HG03442 (cell line): ENCODE results near the gene PATJ.
A peak's percentile ranks its signal among the peaks of the same experiment; 100 is the strongest.
"Not testable (repeated sequence)": the region's sequence is repeated elsewhere in the genome, so short reads cannot be mapped to it uniquely, and the experiment has no call there.

Experiments
- ATAC-seq: cut with Tn5 transposase; IDR thresholded peaks from one replicate; pipeline ENCODE4 v1.9.1; 2021; ENCODE audit warnings: mild to moderate bottlenecking, moderate library complexity; ENCODE audit not compliant: unreplicated experiment

Gene PATJ, protein sequence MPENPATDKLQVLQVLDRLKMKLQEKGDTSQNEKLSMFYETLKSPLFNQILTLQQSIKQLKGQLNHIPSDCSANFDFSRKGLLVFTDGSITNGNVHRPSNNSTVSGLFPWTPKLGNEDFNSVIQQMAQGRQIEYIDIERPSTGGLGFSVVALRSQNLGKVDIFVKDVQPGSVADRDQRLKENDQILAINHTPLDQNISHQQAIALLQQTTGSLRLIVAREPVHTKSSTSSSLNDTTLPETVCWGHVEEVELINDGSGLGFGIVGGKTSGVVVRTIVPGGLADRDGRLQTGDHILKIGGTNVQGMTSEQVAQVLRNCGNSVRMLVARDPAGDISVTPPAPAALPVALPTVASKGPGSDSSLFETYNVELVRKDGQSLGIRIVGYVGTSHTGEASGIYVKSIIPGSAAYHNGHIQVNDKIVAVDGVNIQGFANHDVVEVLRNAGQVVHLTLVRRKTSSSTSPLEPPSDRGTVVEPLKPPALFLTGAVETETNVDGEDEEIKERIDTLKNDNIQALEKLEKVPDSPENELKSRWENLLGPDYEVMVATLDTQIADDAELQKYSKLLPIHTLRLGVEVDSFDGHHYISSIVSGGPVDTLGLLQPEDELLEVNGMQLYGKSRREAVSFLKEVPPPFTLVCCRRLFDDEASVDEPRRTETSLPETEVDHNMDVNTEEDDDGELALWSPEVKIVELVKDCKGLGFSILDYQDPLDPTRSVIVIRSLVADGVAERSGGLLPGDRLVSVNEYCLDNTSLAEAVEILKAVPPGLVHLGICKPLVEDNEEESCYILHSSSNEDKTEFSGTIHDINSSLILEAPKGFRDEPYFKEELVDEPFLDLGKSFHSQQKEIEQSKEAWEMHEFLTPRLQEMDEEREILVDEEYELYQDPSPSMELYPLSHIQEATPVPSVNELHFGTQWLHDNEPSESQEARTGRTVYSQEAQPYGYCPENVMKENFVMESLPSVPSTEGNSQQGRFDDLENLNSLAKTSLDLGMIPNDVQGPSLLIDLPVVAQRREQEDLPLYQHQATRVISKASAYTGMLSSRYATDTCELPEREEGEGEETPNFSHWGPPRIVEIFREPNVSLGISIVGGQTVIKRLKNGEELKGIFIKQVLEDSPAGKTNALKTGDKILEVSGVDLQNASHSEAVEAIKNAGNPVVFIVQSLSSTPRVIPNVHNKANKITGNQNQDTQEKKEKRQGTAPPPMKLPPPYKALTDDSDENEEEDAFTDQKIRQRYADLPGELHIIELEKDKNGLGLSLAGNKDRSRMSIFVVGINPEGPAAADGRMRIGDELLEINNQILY (N-terminal part only)

DNA sequence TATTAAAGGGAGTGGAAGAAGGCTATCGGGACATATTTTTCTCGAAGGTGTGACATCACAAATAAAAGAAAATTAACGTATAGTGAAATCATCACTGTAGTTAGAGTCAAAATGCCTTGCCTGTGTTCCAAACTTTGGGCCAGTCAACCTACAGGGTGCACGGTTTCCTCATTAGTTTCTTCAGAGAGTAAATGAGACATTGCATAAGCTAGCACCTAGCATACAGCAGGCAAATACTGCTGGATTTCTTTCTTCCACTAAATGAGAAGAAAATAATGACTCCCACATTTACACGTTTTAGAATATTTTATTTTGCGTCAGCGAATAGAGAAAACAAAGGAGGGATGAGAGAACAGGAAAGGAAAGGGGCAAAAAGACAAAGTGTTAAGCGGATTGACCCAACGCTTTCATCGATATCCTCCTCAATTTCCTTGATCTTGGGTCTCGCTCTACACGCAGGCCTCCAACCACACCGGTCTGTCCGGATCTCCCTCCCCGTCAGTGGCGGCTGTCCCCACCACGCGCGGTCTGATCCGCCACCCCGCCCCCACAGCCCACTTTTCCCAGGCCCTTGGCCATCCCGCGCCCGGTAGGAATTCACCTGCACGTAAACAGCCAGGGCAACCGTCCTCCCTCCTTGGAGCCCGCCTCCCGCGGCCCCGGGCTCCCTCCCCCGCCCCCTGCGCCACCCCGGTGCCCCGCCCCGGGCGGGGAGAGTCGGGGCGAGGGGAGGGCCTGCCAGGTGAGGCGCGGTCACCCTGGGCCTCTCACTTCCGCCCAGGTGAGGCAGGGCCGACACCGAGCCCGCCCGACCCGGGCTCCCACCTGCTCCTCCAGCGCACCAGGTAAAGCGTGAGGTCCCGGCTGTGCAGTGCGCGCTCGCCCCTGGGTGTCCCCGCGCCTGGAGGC lies at the start of gene PATJ:
PATJ (plus strand) TSS at position 770 of the 909 bp plus-strand sequence. CDS start 20,413 bp downstream, outside the sequence.
- peak; percentile 80 for ATAC-seq

DNA sequence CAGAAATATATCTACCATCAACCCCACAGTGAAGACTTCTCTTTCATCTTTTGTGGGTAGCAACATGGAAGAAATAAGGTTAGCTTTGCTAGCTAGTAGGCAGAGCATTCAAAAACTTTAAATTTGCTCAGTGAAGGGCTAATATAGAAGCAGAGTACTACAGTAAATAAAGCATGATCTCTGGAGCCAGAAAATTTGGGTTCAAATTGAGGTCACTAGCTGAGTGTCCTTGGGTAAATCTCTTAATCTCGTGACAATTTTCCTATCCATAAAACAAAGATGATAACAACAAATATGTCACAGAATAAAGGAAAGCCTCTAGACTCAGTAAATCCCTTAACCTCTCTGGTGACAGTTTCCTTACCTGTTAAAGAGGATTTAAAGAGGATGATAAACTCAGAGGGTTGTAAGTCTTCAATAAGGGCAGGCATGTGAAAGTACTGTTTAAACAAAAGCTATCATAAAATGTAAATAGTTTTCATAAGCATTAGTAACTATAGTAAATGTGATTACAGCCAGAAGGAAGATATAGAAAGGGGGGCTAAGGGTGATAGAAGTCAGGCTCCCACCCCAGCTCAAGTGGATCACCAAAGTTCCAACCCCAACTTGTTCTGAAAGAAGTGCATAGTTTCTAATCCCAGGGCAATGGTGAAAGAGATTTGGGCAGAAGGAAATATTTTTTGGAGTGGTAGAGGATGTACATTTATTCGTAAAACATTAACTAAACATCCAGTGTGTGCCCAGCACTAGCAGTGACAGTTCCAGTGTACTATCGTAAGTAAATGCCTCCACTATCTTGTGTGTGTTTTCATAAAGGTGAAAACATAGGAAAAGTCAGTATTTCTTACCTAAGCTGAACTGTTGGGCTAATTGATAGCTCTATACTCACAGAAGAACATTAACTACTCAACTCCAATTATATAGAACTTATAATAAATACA lies 42.1 kb upstream of the PATJ start:
- ATAC-seq = no peak

DNA sequence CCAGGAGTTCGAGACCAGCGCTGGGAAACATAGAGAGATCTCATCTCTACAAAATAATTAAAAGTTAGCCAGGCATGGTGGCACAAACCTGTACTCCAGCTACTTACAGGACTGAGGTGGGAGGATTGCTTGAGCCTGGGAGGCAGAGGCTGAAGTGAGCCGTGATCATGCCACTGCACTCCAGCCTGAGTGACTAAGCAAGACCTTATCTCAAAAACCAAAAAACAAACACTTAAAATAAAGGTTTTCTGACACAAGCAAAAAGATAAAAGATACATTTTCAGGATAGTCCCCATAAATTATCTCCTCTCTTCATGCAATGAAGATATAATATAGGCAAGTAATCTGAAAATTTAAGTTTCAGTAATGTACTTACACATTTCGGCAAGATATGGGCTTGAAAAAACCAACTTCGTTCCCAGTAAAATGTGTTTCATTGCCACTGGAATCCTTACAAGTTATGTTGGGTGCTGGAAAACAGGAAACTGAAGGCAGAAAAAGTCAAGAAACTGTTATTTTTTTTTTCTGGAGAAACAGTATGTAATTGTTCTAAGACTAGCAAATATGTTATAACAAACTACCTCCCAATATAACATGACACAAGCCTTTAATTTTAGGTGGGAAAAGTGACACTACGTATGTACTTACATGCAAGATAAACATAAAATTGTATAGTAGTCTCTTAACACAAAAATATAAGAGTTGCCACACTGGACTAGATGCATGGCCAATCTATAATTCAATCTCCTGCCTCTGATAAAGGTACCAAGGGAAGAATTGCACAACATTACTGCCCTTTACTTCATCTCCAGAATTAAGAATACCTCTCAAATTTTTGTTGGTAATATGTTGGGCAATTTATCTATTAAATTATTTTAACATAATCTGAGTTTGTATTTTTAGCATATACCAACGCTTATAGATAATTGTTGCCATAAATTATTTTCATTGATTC lies 33.0 kb upstream of the PATJ start:
- no peak for ATAC-seq

DNA sequence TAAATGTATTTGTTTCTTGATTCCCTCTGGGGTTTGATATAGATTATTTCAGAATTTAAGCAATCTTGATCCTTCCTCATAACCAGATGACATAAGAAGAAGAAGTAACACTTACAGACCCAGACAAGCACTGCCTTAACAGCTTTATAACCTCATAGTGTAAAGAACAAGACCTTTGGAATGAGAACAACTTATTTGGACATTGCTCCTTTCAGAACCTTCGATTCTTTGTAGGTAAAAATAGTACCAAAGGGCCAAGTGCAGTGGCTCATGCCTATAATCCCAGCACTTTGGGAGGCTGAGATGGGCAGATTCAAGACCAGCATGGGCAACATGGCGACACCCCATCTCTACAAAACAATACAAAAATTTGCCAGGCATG lies 32.4 kb upstream of the PATJ start:
- no peak for ATAC-seq

DNA sequence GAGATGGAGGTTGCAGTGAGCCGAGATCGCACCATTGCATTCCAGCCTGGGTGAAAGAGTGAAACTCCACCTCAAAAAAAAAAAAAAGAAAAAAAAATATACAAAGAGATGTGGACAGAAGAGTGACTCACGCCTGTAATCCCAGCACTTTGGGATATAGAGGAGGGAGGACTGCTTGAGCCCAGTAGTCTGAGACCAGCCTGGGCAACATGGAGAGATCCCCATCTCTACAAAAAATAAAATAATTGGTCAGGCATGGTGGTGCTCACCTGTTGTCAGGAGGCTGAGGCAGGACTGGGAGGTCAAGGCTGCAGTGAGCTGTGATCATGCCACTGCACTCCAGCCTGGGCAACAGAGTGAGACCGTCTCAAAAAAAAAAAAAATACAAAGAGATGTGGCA lies 31.0 kb upstream of the PATJ start:
- ATAC-seq = not testable (repeated sequence)

DNA sequence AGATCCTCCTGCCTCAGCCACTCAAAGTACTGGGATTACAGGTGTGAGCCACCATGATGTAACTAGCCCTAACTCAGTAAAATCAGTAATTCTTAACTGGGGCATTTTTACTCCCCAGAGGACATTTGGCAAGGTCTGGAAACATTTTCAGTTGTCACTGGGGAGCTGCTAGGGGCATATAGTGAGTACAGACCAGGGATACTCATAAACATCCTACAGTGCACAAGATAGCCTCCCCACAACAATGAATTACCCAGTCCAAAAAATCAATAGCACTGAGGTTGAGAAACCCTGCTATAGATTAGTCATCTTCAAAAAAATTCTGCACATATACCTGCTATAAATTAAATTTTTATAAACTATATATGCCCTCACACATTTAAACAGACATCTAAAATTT lies 30.3 kb upstream of the PATJ start:
- ATAC-seq = no peak

DNA sequence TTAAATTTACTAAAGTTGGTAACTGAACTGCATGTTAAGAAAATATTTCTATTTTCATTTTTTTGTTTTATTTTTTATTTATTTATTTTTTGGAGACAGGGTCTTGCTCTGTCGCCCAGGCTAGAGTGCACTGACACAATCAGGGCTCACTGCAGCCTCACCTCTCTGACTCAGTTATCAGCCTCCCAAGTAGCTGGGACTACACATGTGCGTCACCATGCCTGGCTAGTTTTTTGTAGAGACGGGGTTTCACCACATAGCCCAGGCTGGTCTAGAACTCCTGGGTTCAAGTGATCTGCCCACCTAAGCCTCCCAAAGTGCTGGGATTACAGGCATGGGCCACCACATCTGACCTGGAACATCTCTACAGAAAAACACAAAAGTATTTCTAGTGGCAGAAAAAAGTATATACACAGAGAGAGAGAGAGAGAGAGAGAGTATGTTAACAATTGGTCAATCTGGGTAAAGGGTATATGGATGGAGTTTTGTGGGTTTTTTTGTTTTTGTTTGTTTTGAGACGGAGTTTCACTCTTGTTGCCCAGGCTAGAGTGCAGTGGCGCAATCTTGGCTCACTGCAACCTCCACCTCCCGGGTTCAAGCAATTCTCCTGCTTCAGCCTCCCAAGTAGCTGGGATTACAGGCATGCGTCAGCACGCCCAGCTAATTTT lies 23.1 kb upstream of the PATJ start:
- not testable (repeated sequence) for ATAC-seq

DNA sequence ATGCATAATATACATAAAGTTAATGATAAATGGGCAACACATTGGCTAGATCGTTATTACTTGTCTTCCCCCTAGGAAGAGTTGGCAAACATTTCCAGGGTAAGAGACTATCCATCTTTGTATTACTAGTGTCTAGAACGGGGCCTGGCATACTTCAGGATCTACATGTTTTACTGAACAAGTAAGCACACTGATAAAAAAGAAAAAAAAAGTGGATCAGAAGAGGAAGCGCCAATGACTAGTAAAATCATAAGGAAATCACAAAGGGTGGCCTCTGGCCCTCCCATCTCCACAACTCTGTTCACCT lies 17.8 kb upstream of the PATJ start:
- ATAC-seq = no peak

DNA sequence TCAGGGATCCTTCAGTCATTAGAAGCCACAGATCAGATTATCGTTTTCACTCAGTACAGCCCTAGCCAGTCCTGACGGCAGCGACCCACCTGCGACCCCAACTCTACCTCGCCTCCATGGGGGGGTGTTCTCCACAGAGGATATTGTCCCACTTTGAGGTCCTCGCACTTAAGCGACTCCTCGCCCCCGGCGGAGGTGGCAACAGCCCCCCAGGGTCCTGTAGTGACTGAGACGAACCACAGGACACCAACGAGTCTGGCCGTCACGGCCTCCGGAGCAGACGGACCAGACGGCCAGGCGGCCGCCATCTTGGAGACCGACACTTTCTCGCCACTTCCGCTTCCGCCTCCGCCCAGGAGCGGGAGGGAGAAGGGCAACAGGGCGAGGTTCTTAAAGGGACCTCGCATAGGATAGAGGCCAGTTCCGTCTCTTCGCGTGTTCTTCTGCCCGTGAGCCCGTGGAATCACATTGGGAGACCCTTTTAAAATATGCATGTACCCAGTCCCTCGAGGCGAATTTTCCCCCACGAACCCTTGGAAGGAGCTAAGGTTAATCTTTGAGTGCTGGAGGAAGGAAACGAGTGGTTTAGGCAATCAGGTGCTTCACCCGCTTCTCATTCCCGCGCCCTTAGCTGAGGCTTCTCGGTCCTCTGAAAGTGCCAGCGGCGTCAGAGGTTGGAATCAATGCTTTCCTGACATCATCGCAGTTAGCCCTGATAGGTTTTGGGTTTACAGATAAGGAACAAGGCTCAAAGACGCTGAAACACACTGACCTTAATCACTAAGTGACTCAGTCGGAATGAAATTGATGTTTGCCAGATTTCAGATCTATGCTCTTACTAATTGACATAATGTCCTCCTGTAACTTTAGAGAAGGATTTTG lies 17.2 kb upstream of the PATJ start, which contains the start of gene TM2D1:
TM2D1 (minus strand) TSS at position 329 of the 882 bp plus-strand sequence; CDS start at position 308, 21 bp downstream.
- peak; percentile 99 for ATAC-seq

DNA sequence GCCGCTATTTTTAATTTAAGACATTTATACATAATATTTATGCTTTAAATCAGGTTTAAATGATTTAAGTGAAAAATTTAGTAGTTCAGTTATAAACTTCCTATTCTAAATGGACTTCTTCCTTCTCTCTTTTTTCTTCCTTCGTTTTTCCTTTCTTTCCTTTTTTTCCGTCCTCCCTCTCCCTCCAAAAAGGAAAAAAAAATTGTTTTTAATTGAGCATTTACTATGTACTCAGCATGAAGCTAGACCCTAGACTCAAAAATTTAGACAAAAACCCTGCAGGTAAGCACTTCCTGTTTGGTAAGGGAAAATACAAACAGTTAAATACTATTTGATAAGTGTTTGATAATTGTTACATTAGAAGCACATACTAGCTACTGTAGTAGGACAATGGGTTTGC lies 14.7 kb upstream of the PATJ start:
- no peak for ATAC-seq

DNA sequence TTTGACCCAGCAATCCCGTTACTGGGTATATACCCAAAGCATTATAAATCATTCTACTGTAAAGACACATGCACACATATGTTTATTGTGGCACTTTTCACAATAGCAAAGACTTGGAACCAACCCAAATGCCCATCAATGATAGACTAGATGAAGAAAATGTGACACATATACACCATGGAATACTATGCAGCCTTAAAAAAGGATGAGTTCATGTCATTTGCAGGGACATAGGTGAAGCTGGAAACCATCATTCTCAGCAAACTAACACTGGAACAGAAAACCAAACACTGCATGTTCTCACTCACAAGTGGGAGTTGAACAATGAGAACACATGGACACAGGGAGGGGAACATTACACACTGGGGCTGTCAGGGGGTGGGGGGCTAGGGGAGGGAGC lies 11.6 kb upstream of the PATJ start:
- ATAC-seq = not testable (repeated sequence)

DNA sequence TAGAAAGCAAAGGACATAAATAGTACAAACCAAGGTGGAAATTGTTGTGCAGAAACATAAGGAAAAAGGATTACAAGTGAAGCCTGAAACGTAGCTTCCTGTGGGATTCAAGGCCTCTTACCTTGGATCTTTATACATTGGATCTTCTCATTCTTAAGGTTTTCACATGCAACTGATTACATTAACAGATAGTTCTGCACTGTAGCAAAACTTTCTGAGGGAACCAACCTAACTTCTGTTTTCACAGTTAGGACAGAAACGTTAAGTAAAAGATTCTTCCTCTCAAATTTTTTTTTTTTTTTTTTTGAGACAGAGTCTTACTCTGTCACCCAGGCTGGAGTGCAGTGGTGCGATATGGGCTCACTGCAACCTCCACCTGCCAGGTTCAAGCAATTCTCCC lies 9.6 kb upstream of the PATJ start:
- no peak for ATAC-seq

DNA sequence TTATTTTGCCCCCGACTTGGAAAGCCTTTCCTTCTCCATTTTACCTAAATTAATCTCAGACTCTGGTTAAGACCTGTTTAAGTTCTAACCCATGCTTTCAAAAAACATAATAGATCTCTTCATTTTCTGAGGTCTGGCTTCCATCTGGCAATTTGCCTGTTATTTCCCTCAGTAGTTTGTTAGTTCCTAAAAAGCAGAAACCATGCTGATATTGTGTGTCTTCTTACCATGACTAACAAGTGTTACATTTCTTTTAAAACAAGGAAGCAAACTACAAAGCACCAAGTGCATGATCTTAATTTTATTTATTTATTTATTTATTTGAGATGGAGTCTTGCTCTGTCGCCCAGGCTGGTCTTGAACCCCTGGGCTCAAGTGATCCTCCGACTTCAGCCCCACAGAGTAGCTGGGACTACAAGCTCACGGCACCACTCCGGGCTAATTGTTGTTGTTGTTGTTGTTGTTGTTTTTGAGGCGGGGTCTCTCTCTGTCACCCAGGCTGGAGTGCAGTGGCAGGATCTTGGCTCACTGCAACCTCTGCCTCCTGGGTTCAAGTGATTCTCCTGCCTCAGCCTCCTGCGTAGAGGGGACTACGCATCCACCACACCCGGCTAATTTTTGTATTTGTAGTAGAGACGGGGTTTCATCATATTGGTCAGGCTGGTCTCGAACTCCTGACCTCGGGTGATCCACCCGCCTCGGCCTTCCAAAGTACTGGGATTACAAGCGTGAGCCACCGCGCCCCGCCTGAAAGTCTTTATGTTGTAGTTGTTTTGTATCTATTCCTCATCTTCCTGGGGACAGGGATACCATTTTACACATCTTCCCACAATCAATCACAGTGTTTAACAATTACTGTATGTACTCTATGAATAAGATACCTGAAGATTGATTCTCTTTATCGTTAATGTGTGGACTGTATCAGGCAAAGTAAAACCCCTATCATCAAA lies 1.3 kb upstream of the PATJ start:
- ATAC-seq = no peak

DNA sequence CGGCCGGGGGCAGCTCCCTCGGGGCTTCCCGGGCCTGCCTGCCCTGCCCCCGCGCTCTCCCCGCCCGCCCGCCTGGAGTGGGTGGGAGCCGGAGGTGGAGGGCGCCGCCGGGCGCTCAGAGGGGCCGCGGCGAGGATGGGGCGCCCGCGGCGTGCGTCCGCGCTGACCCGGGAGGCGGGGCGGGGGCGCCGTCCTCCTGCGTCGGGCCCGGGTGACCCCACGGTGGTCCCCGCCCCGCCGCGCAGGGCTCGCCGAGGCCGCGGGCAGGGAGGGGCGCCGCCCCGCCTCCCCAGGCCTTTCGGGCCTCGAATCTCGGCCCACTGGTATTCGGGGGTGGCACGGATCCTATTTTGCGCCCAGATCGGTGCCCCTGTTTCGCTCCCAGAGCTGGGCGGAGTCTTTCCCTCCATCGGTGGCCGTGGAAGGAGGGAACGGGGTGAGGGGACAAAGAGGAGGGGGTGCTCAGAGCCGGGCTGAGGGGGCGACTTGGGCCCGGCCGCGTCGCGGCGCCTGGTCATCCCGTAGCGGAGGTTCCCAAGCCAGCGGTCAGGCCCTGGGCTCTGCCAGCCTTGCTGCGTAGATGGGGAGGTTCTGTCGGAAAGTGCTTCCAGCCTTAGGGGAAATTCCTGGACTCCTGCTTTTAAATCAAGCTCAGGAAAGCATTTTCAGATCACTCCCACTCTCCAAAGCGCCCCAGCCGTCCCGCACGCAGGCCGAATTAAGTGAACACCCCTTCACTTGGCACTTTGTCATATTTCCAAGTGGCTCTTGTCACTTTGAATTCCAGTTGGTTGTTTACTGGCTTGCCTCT lies 545 bp downstream of the PATJ start:
- ATAC-seq = peak; percentile 52

DNA sequence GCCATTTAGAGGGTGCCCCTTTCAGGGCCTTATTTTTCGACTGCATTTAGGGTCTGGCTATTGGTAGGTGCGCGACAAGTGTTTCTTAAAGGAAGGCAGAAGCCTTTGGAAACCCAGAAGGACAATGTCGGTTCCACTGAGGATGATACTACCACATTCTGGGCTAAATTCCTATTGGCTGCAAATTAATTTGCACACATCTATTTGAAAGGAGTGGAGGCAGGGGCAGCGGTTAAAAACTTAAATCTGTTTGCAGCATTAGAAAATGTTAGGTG lies 1.1 kb downstream of the PATJ start:
- ATAC-seq = no peak
